Measurements from ENCODE around the gene LIN28B. TPM values are rescaled to one million over a fixed set of nuclear protein-coding genes. Genes with fewer than 3 reads are reported as not detected.

The LIN28B gene
- total and polyA plus RNA-seq, 8 donors, result 0.09 to 0.44 (median 0.29) TPM; not detected in 2

- peak; percentile 15 for ATAC-seq
- DNase-seq, result no peak
- intact Hi-C loops (cut with DNase I), result no loop called here
Measured at GRCh38 chr6:105015482-105015881, 58.6 kb downstream of the LIN28B start.

DNA sequence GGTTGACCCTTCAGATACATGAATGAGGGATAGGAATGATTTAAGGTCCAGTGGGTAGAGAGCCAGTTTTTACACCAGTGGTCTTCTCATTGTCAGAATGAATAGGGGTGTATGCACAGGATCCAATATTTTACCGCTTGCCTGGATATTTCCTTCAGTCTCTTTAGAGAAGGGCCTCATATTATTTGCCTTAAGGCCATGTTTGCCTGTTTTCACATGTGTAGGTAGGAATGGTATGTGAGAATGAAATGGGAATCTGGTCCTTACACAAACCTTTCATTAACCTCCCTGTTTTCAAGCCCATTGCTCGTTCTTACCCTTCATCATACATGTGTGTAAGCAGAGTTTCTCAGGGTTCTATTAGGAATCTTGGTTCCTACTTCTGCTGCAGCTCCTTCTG is 62.4 kb downstream of the LIN28B start:
- no peaks in the 10 kb centered on the region for H3K4me1 ChIP-seq
- H3K4me3 ChIP-seq, result no peak overlapping the region
- no peaks in the 10 kb centered on the region for H3K36me3 ChIP-seq
- no peaks in the 10 kb centered on the region for H3K9me3 ChIP-seq
- no peaks in the 10 kb centered on the region for H3K27me3 ChIP-seq
- TF ChIP-seq, protein P1, sequence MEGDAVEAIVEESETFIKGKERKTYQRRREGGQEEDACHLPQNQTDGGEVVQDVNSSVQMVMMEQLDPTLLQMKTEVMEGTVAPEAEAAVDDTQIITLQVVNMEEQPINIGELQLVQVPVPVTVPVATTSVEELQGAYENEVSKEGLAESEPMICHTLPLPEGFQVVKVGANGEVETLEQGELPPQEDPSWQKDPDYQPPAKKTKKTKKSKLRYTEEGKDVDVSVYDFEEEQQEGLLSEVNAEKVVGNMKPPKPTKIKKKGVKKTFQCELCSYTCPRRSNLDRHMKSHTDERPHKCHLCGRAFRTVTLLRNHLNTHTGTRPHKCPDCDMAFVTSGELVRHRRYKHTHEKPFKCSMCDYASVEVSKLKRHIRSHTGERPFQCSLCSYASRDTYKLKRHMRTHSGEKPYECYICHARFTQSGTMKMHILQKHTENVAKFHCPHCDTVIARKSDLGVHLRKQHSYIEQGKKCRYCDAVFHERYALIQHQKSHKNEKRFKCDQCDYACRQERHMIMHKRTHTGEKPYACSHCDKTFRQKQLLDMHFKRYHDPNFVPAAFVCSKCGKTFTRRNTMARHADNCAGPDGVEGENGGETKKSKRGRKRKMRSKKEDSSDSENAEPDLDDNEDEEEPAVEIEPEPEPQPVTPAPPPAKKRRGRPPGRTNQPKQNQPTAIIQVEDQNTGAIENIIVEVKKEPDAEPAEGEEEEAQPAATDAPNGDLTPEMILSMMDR (IDR thresholded peaks at IDR 0.05), result no peak
- DNase-seq (no peak), ATAC-seq (no peak)
- intact Hi-C loops (cut with DNase I), result no loop called here
- no peak overlapping the region for H3K27ac ChIP-seq

More at GRCh38 chr6:105015482-105015881, 58.6 kb downstream of the LIN28B start:
- no peak overlapping the region for H3K27ac ChIP-seq
- no peaks in the 10 kb centered on the region for H3K9me3 ChIP-seq
- TF ChIP-seq, protein P1 (IDR thresholded peaks at IDR 0.05), result no peak
- no peaks in the 10 kb centered on the region for H3K36me3 ChIP-seq
- no peaks in the 10 kb centered on the region for H3K27me3 ChIP-seq
- no peak overlapping the region for H3K4me3 ChIP-seq
- H3K4me1 ChIP-seq, result no peaks in the 10 kb centered on the region

GRCh38 chr6:105021399-105021798 is 64.5 kb downstream of the LIN28B start:
- no peak overlapping the region for H3K27ac ChIP-seq
- no peaks in the 10 kb centered on the region for H3K9me3 ChIP-seq
- DNase-seq, result no peak
- H3K36me3 ChIP-seq, result no peaks in the 10 kb centered on the region
- TF ChIP-seq, protein P1 (IDR thresholded peaks at IDR 0.05), result no peak
- no peak for ATAC-seq
- no peaks in the 10 kb centered on the region for H3K4me1 ChIP-seq
- no peak overlapping the region for H3K4me3 ChIP-seq
- H3K27me3 ChIP-seq, result no peaks in the 10 kb centered on the region
- intact Hi-C loops (cut with DNase I), result no loop called here

GRCh38 chr6:105022416-105022815 is 65.5 kb downstream of the LIN28B start:
- TF ChIP-seq, protein P1 (IDR thresholded peaks at IDR 0.05), result no peak
- DNase-seq (no peak), ATAC-seq (no peak)
- intact Hi-C loops (cut with DNase I), result no loop called here
- no peaks in the 10 kb centered on the region for H3K9me3 ChIP-seq
- no peaks in the 10 kb centered on the region for H3K4me1 ChIP-seq
- H3K27ac ChIP-seq, result no peak overlapping the region
- no peaks in the 10 kb centered on the region for H3K27me3 ChIP-seq
- no peaks in the 10 kb centered on the region for H3K36me3 ChIP-seq
- H3K4me3 ChIP-seq, result no peak overlapping the region

DNA sequence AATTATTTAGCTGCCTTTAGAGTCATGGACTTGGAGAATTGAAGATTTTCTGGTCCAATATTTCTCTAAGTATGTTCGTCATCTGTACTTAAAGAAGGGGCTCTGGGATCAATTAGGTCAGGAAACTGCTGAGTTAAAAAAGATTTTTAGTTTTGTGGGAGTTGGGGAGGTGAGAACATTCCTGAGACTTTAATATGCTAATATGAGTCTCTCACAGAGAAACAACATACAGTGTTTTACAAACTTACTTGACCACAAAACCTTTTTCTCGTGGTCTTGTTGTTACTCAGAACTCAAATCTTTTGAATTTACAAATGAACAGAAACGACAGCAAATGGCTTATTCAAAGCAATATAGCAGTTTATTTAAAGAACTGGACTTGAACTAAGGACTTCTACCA is 67.9 kb downstream of the LIN28B start:
- intact Hi-C loops (cut with DNase I), result no loop called here
- Histone ChIP-seq H3K9me3 (no peaks in the 10 kb centered on the region), H3K27me3 (no peaks in the 10 kb centered on the region), H3K36me3 (no peaks in the 10 kb centered on the region), H3K4me1 (no peaks in the 10 kb centered on the region), H3K4me3 (no peak overlapping the region), H3K27ac (no peak overlapping the region)
- ATAC-seq (no peak), DNase-seq (no peak)
- TF ChIP-seq, protein P1 (IDR thresholded peaks at IDR 0.05), result no peak

Measured in left lung (tissue), 10 donors.